T-helper 22 cell (primary cell): ENCODE results near the gene RPS6KL1.
A peak's percentile ranks its signal among the peaks of the same experiment; 100 is the strongest.

ENCODE experiments used
- DNase-seq: peaks from one replicate; pipeline ENCODE4 v3.0.0-alpha.2; 2020; ENCODE audit warnings: low read depth

The RPS6KL1 gene, protein sequence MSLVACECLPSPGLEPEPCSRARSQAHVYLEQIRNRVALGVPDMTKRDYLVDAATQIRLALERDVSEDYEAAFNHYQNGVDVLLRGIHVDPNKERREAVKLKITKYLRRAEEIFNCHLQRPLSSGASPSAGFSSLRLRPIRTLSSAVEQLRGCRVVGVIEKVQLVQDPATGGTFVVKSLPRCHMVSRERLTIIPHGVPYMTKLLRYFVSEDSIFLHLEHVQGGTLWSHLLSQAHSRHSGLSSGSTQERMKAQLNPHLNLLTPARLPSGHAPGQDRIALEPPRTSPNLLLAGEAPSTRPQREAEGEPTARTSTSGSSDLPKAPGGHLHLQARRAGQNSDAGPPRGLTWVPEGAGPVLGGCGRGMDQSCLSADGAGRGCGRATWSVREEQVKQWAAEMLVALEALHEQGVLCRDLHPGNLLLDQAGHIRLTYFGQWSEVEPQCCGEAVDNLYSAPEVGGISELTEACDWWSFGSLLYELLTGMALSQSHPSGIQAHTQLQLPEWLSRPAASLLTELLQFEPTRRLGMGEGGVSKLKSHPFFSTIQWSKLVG

DNA sequence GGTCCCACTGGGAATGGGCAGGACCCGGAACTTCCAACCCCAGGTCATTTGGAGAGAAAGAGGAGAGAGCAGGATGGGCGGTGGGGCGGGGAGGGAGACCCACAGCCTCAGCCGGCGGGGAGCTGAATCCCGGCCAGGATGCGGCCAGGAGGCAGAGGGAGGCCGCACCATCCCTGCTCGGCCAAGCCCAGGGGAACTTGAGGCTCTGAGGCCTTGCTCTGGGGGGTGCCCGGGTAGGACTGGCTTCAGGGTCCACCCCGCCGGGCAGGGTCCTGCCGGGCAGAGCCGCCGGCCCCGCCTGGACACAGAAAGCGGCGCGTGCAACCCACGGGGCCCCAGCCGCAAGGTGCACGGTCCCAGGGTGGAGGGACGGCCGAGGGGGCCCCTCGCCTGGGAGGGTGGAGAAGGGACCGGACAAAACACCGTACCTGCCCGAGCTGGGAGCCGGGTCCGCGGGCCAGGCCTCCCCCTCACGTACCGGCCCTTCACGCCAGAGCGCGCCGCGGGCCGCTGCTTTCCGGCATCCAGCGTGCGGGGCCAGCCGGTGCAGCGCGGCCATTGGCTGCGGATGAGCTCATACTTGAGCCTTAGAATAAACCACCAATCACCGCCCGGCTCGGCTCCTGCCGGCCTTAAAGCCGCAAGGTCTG, at the start of gene RPS6KL1:
Gene RPS6KL1, minus strand, starts transcription at position 509 of the 650 bp plus-strand sequence. CDS start 1,719 bp downstream, outside the sequence.
- peak; percentile 46 for DNase-seq

DNA sequence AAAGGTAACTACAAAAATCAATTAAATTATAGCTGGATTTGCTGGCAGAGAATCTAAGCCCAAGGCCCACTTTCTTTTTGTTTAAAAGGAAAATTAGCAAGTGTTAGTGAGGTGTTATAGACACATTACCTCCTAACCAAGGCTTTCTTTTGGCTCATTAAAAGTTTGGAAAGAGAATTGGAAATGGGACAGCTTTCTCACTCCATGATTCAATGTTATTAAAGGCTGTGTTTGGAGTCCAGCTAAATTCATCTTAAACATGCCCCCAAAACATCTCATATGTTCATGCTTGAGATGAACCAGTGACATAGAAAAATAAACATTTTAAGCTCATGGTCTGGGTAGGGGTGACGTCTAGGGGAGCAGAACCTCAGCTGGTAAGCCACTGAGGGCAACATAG, 45.8 kb upstream of the RPS6KL1 start:
- no peak for DNase-seq

DNA sequence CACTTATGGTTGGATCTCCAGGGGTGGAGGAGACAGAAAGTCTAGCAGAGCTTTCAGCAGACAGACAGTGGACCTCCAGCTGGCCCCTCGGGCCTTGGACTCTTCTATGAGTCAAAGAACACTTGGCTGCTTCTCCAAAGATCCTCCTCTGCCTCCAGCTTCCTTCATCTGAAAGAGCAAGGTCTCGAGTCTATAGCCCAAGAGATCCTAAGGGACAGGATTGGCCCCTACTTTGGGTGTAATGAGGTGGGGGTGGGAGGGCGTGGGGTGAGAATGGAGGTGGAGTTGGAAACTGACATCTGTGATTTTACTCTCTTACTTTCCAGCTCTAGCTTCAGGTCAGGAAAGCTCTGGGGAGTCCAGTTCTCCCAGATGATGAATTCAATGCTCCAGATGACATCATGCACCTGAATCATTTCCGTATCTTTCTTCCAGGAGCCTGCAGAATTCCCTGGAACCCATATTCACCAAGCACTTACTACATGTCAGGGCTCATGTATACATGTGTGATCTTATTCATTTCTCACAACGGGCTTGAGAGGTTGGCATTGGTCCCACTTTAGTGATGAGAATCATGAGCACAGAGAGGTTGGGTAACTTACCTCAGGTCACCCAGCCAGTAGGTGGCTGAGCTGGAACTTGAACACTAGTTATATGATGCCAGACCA, 42.6 kb upstream of the RPS6KL1 start:
- DNase-seq = no peak

DNA sequence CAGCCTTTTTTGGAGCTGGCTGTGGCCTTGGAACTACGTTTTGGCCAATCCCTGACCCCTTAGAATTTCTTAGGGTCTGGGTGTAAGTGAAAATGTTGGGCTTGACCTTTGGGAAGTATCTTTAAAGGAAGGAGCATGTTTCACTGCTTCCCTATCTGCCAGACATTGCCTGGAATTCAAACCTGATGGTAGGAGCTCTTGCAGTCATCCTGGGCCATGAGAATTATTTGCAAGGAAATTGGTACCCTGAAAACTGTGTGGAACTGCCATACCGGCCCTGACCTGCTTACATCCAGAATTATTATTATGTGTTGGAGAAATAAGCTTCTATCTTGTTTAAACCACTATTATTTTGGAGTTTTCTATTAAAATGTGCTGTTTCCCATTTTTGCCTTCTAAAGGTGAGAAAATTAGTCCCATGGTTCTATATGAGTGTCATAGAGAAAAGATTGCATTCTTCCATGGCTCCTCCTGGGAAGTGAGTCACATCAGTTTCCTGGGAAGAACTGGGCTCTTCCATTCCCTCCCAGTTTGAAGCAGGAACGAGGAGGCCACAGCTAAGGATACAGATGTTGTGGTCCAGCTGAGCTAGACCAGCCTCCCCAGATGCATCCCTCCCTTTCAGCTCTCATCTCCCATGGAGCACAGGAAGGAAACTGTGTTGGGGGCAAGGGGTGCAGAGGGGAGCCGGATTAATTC, 41.9 kb upstream of the RPS6KL1 start:
- no peak for DNase-seq

DNA sequence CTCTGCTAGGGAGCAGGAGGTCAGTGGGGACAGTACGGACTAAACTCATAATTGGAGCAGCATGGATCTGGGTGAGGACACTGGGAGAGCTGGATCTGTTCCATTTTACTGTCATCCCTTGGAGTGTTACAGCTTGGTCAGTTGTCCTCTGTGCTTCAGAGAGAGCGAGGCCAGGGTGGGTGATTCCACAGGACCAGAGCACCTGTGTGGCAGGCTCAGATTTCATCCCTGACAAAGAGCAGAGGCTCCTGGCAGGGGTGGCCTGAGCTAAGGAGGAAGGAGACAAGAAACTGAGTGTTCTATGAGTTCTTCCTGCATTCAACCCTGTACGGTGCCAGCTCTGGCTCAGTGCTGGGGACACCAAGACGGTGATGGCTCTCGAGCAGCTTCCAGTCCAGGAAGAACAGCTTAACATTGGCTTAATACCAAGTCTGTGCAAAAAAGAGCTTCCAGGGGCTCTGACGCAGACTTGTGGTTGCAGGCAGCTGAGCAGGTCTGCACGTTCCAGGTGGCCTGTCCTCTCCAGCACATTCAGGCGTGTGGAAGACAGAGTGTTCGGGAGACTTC, 40.7 kb upstream of the RPS6KL1 start:
- DNase-seq = no peak

DNA sequence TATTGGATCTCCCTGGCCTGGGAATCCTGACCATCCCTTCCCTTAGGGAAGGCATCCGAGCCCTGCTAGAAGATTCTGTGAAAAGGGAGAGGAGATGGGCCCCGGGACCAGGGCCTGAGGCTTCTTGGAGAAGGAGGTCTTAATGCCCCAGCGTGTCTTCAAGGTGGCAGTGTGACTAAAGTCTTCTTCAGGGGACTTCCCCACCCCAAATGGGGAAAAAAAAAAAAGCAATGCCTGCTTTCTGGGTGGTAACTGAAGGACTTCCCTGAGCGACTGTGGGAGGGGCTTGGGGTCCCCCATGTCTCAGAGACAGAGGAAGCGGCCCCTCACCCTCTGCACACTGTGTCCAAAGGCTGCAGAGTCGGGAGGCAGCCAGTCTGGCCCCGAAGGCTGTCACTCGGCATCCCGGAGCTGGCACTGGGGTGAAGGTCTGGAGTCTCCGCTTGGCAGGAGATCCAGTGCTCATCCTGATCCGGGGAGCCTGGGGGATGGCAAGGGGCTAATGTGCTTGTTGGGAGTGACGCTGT, 40.2 kb upstream of the RPS6KL1 start:
- DNase-seq = no peak

DNA sequence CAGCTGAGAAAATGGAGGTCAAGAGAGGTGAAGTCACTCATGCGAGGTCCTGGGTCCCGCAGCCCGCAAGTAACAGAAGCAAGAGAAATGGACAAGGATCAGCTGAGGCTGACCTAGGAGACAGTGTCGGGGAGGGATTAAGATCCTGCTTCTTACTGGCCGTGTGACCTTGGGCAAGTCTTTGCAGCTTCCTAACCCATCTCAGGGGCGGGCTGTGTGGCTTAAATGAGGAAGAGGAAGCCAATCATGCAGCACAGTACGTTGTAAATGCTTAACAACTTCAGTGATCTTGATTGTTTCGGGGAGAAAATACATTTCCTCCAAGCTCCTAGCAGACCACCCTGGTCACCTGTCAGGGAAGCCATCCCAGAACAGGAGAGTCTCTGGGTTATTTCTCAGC, 39.4 kb upstream of the RPS6KL1 start:
- no peak for DNase-seq

DNA sequence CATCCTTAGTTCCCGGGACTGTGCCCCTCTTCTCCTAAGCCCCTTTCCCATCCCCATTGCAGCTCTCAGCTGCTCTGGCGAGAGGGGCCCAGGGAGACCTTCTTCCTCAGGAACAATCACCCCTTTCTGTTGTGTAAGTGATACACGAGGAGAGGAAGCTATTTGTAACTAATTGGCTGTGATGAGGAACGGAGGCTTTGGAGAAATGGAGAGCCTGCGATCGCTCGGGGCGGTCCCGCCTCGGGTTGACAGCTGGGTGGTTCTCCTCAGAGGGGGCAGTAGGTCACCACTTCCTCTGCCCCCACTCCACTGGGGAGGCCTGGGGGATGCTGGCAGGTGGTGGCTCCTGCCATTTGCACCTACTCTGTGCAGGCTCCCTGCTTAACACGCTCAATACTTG, 39.0 kb upstream of the RPS6KL1 start:
- DNase-seq = no peak

DNA sequence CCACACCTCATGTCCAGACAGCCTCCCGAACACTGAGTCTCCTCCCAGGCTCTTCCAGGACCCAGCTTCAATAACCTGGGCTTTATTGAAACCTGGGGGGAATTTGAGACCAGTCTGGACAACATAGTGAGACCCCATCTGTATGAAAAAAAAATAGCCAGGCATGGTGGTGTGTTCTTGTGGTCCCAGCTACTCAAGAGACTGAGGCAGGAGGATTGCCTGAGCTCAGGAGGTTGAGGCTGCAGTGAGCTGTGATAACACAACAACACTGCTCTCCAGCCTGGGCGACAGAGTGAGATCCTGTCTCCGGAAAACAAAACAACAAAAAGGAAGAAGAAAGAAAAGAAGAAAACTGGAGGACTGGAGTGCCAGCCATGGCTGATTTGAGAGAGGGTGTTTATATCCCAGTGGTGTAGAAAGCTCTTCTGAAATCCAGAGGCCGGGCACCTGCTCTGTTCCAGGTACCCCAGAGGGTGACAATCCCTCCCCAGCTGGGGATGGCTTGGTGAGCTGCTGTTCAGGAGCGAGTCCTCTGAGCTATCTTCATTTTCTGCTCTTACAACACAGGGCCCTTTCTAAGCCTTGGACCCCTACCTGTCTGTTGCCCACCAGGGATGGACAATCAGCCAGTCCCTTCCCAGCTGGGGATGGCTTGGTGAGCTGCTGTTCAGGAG, 38.3 kb upstream of the RPS6KL1 start:
- no peak for DNase-seq

DNA sequence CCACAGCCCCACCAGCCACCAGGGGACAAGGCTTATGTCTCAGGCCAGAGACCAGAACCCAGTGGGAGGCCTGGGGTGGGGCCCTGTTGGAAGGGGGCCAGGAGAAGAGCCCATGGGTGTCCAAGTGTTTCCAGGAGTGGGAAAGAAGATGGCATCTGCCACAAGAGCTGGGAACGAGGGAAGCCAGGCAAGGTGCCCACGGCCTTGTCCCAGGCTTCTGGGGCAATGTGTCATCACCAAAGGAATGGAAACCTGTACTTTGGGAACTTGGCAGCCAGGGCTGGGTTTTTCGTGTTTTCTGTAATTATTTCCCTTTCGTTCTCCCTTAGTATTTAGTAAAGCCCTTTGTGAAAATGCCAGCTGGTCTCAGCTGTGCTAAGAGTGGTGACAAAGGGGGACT, 37.7 kb upstream of the RPS6KL1 start:
- DNase-seq = no peak

DNA sequence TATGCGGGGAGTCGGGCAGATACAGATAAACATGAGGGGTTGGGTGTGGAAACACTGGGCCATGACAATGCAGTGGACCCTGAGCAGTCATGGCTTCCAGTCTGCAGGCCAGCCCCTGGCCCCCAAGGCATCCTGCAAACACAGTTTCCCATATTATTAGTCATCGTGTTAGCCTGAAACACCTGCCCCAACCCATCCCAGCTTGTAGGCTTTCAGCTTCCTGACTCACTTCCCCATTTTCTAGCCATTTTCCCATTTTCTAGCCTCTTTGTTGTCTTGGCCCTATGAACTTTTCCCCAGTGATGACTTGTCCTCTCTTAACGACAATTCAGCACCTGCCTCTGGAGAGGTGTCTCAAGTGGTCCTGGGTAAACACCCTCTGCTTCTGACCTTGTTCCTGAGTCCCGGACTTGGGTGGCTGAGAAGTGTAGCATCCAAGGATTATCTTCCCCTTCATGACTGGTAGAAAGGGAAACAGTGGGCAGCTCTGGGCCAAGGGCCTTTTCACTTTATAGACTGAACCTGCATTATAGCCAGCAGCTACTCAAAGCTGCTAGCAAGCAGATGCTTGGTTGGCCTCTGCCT, 36.6 kb upstream of the RPS6KL1 start:
- DNase-seq = no peak

DNA sequence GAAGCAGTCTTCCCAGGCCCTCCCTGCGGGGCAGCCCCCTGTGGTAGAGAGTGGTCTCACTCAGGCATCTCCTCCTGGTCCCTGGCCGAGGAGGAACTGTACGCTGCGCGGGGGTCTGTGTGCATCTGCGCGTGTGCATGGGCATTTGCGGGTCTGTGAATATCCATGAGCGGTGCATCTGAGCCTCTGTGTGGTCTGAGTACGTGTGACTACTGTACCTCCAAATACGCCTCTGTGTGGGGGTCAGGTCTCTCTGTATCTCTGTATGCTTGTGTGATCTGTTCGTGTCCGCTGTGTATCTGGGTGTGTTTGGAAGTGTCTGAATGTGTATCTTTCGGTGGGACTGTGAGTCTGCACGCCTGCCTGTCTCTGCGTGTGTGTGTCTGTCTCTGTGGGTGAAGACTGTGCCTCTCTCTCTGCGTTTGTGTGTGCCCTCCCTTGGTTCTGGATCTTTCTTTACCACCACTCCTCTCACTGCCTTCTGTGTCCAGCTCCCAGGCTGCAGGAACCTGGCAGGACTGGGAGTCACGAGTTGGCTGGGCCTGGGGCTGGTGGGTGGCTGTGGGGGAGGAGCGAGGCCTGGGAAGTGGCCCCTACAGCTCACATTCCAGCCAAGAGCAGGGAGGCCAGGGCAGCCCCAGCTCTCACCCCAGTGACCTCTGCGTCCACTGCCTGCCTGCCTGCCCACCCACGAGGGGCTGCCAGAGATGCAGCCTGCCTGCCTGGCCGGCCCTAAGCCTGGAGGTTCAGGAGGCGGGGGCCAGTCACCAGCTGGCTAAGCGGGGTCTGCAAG, 33.4 kb upstream of the RPS6KL1 start:
- DNase-seq = no peak

DNA sequence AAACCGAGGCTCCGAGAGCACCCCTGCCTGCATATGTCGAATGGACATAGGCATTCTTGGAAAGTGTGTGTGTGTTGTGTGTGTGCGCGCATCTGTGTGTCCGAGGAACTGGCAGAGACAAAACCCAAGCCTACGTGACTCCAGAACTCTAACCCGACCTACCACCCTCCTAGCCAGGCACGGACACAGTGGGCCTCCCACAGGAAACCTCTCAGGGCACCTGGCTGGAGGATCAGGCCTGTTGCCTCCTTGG, 32.9 kb upstream of the RPS6KL1 start:
- DNase-seq = no peak

DNA sequence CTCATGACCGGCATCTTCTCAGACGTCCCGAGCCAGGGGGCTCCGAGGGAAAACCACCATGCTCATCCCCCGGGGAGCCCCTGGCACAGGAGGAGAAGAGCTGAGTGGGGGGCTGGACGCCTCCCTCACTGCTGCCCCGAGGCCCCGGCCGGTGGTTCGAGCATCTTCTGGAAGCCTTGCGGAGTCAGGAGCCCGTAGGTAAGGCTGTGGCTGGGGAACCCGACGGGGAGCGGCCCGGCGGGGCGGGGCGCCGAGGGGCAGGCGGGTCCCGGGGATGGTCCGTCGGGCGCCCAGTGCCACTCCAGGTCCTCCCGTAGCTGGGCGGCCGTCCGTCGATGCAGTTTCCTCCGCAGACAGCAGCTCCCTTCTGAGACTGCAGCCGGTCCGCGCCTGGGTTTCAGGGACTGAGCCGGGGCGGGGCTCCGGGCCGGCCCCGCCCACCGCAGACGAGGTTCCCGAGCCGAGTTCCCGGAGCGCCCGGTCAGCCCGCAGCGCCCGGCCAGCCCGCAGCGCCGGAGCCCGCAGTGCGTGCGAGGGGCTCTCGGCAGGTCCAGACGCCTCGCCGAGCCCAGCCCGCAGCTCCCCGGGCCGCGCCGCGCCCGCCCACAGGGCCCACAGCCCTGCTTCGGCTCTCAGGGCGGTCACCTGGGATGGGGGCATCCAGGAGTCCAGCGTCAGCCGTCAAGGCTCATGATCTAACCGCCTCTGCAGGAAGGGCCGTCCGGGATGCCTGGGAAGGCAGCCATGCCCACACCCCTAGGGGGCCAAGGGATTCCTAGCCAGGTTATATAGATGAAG, 32.4 kb upstream of the RPS6KL1 start, which contains the start of gene PGF:
Gene PGF, minus strand, starts transcription at position 369 of the 798 bp plus-strand sequence. Its CDS starts 355 bp downstream, at position 14.
- DNase-seq = peak; percentile 13

DNA sequence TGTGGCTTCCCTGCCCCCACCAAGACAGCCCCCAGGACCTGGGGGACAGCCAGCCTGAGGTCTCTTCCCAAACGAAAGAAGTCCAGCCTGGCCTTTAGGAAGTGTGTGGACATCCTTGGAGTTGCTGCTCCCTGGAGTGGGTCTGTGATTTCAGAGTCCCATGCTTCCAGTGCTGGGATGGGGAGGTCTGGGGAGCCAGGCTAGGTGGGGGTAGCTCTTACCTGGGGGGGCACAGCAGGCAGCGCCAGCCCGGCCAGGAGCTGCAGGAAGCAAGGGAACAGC, 31.8 kb upstream of the RPS6KL1 start:
- DNase-seq = no peak

DNA sequence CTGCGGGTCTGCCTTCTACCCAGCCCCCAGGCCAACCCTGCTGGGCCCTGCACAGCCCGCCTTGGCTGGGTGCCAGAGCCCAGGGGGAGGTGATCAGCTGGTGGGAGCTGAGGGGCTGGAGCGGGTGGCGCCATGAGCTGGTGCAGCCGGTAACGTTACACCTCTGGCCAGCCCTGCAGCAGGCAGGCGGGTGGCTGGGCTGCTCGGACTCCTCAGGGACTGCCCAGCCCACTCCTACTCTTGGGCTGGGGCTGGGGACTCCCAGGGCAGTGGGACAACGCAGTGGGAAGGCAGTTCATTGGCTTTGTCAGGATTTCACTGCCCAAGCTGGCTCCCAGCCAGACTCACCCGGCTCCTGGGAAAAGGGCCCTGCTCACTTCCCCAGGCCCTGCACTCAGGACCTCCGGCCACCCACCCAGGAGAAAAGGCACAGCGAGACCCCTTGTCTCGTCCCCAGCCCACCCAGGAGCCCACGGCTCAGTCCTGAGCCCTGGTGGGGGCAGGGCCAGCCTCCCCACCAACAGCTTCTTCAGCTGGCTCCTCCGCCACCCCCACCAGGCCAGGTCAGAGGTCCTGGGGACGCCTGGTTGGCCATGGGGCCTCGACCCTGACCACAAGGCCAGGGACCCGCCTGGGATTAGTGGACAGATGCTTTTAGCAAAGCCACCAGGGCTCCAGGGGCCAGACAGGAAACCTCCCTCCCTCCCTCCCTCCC, 31.3 kb upstream of the RPS6KL1 start:
- DNase-seq = no peak

DNA sequence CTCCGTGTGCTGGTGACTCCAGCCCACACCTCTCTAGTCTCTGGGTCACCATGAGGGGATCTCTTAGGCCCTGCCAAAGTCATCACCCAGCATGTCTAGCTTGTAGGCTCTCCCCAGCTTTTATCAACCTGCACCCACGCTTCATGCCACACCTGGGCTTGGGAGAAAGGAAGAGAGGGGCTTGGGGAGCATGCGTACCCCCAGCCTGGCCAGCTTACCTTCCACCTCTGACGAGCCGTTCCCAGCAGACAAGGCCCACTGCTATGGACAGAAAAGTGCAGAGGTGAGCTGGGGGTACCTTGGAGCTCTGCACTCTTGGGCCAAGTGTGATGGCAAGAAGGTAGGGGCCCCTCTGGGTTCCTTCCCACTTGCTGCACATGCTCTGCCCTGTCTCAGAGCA, 30.6 kb upstream of the RPS6KL1 start:
- no peak for DNase-seq

DNA sequence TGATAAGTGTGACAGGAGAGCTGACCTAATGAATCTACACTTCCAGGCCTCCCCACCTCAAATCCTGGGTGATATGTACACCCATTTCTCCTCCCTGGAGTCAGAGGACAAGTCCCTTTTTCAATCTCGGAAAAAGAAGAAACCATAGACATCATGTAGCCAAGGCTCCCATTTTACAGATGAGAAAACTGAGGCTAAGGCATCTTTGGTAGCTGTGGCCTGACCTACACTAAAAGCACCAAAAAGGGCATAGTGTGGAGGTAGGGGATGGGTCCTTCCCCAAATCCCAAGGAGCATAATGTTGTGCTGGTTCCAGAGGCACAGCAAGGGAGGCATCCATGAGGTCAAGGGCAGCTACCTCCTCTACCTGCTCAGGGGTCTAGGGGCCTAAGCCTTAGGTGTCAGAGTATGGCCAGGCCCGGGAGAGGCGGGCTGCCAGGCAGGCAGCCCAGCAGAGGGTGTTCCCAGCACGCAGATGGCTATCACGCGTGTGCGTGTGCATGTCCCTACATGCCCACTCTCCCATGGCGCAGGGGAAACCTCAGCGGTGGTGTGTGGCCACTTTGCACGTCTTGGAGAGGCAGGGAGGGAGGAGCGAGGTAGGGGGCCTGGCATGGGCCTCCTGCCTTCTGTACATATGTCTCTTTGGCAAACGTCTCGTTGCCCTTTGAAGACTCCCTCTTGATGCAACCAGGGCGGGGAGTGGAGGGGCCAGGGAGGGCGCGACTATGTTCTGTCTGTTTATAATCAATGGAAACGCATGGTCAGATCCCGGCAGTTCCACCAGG, 29.8 kb upstream of the RPS6KL1 start:
- no peak for DNase-seq
